Astrocyte (in vitro differentiated cells and primary cell): ENCODE data around the gene AKR1B15.
"Not testable (repeated sequence)": the region's sequence is repeated elsewhere in the genome, so short reads cannot be mapped to it uniquely, and the experiment has no call there.

Experiments
- EZH2 ChIP-seq: IDR thresholded peaks from 2 replicates; pipeline ENCODE4 v1.6.1; 2012; ENCODE audit warnings: mild to moderate bottlenecking, low read length, inconsistent platforms; ENCODE audit not compliant: insufficient read depth
- TF ChIP-seq, protein P1 (sequence below): IDR thresholded peaks from 2 replicates; pipeline ENCODE4 v1.5.1; 2011; ENCODE audit warnings: low read depth, mild to moderate bottlenecking, inconsistent platforms, low read length, moderate library complexity; ENCODE audit not compliant: insufficient read depth

DNA sequence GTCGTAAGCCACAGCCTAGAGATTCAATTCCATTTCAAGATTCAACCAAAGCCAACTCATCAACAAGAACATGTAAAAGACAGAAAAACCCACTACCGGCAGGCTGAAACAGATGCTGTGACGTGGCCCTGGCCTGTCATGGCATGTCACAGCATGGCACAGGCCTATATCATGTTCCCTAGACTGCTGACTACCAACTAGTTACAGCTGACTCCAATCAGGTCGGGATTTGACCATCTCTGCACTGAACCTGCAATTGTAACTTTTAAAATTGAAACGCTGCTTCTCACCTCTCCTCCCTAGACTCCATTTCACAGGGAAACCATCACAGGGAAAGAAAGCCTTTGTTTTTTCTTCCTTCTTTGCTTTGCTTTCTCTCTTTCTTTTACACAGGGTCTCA, 12.7 kb downstream of the AKR1B15 start:
- TF ChIP-seq, protein P1, sequence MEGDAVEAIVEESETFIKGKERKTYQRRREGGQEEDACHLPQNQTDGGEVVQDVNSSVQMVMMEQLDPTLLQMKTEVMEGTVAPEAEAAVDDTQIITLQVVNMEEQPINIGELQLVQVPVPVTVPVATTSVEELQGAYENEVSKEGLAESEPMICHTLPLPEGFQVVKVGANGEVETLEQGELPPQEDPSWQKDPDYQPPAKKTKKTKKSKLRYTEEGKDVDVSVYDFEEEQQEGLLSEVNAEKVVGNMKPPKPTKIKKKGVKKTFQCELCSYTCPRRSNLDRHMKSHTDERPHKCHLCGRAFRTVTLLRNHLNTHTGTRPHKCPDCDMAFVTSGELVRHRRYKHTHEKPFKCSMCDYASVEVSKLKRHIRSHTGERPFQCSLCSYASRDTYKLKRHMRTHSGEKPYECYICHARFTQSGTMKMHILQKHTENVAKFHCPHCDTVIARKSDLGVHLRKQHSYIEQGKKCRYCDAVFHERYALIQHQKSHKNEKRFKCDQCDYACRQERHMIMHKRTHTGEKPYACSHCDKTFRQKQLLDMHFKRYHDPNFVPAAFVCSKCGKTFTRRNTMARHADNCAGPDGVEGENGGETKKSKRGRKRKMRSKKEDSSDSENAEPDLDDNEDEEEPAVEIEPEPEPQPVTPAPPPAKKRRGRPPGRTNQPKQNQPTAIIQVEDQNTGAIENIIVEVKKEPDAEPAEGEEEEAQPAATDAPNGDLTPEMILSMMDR: not testable (repeated sequence)
- not testable (repeated sequence) for TF ChIP-seq EZH2
